Subcutaneous adipose tissue (tissue), 4 donors: ENCODE measurements around the gene SORBS1. TPM values are rescaled to one million over a fixed set of nuclear protein-coding genes. Genes with fewer than 3 reads are reported as not detected.

ENCODE experiments used
- CTCF ChIP-seq: fragments of 450-650 bp; IDR thresholded peaks from one replicate; pipeline ENCODE4 v1.5.1; 2016; ENCODE audit warnings: low read depth, mild to moderate bottlenecking, control low read depth, antibody characterized with exemption, moderate library complexity
- total RNA-seq, 4 donors: library from RNA; depleted of rRNA; stranded (reverse); fragments of >200 nt; gene quantifications; one replicate each; pipeline ENCODE4 v1.1.0, GENCODE V29; 2016

SORBS1 gene
- total RNA-seq, 4 donors from 2014 or later: 460 to 715 (median 623) TPM

- TF ChIP-seq CTCF: no peak
Measured at GRCh38 chr10:95482501-95483233, 78.5 kb downstream of the SORBS1 start.

- no peak for TF ChIP-seq CTCF
Measured at GRCh38 chr10:95480901-95481491, 80.2 kb downstream of the SORBS1 start.

- TF ChIP-seq CTCF: no peak
Measured at GRCh38 chr10:95480102-95480900, 80.9 kb downstream of the SORBS1 start.

- no peak for TF ChIP-seq CTCF
Measured at GRCh38 chr10:95478935-95479334, 82.2 kb downstream of the SORBS1 start.

GRCh38 chr10:95478185-95478584, 83.0 kb downstream of the SORBS1 start:
- TF ChIP-seq CTCF: no peak

GRCh38 chr10:95477175-95477520, 84.0 kb downstream of the SORBS1 start:
- TF ChIP-seq CTCF: no peak
